Measurements from ENCODE around the gene MEX3D. TPM values are rescaled to one million over a fixed set of nuclear protein-coding genes. Genes with fewer than 3 reads are reported as not detected.

The MEX3D gene
- total and polyA plus RNA-seq, 2 of the 4 experiments (the other 2 are of a cell fraction): 9.1 to 9.6 TPM

- no peak overlapping the region for H2BK5ac ChIP-seq (ENCODE audit: low read depth, low read length, poor library complexity, severe bottlenecking)
- H3K18ac ChIP-seq (ENCODE audit: low read depth, low read length): no peak overlapping the region
- no peaks in the 10 kb centered on the region for H3K79me1 ChIP-seq (ENCODE audit: low read depth in 1 of 2, low read length in 2 of 2)
- no peak for DNase-seq
- ATAC-seq (ENCODE audit: low read depth): no peak
- H2BK15ac ChIP-seq (ENCODE audit: low read depth, low read length): no peak overlapping the region
- H3K27ac ChIP-seq (ENCODE audit: insufficient read depth, low read length): no peak overlapping the region
- no TSS peak for BruUV-seq (replicated peaks)
- POLR2A ChIA-PET (ENCODE audit: unreplicated experiment): interaction anchor here (0.6 kb wide), 1 partner anchor 112 kb away, joined by 7 read pairs; no protein-coding TSS in a partner anchor
- H2AK5ac ChIP-seq (ENCODE audit: low read depth, low read length): no peak overlapping the region
- no peak overlapping the region for H4K8ac ChIP-seq (ENCODE audit: low read depth in 2 of 2, low read length in 2 of 2)
- intact Hi-C loops (cut with micrococcal nuclease) (no loop called here), in situ Hi-C loops (cut with MboI; ENCODE audit: low sequenced_read_pairs) (no loop called here), dilution Hi-C loops (cut with HindIII; ENCODE audit: low sequenced_read_pairs, unreplicated experiment) (no loop called here)
- CTCF ChIA-PET: interaction anchor here (0.7 kb wide), 1 partner anchor 9 kb away, joined by 3 read pairs; no protein-coding TSS in a partner anchor
- no peak overlapping the region for H3K56ac ChIP-seq (ENCODE audit: extremely low read depth, insufficient read depth, low read length)
- H3K9me3 ChIP-seq (ENCODE audit: control insufficient read depth, insufficient read depth, low read length): peaks cover 2% of the 10 kb centered on the region; the same call in 1 of the 2 replicates
- H4K91ac ChIP-seq (ENCODE audit: insufficient read depth, low read depth, low read length): no peak overlapping the region
- H3K27me3 ChIP-seq (ENCODE audit: control insufficient read depth, insufficient read depth, low read length): peaks cover 18% of the 10 kb centered on the region
- H3K23ac ChIP-seq (ENCODE audit: low read depth, low read length): no peak overlapping the region
- no peak overlapping the region for H2BK20ac ChIP-seq (ENCODE audit: low read depth, low read length)
- WGBS, 2 experiments (ENCODE audit: extremely low coverage in 2 of 2, insufficient read length in 1 of 2): 83% methylated on average over 1 of the region's 4 CpGs; no CpG with 5 or more reads in 1 of the 2 experiments
- no peaks in the 10 kb centered on the region for H3K36me3 ChIP-seq (ENCODE audit: control insufficient read depth, insufficient read depth, low read length)
- peaks cover 6% of the 10 kb centered on the region; the same call in 1 of the 2 replicates for H4K20me1 ChIP-seq (ENCODE audit: insufficient read depth, low read length)
- H4K5ac ChIP-seq (ENCODE audit: low read depth, low read length): no peak overlapping the region
- no peak overlapping the region for H2BK120ac ChIP-seq (ENCODE audit: low read depth, low read length)
- no peak for TF ChIP-seq MXI1 (IDR thresholded peaks at IDR 0.05; ENCODE audit: borderline replicate concordance, low read depth, low read length)
- TF ChIP-seq MAZ (IDR thresholded peaks at IDR 0.05; ENCODE audit: borderline replicate concordance, low read depth, low read length): no peak
- TF ChIP-seq, protein P1, sequence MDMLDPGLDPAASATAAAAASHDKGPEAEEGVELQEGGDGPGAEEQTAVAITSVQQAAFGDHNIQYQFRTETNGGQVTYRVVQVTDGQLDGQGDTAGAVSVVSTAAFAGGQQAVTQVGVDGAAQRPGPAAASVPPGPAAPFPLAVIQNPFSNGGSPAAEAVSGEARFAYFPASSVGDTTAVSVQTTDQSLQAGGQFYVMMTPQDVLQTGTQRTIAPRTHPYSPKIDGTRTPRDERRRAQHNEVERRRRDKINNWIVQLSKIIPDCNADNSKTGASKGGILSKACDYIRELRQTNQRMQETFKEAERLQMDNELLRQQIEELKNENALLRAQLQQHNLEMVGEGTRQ (IDR thresholded peaks at IDR 0.05; ENCODE audit: low read depth, low read length): no peak
- TF ChIP-seq MAFK (IDR thresholded peaks at IDR 0.05; ENCODE audit: low read depth, low read length): no peak
- no peak for TF ChIP-seq ELK1 (IDR thresholded peaks at IDR 0.05; ENCODE audit: borderline replicate concordance, low read depth, low read length)
- TF ChIP-seq NFE2L2 (IDR thresholded peaks at IDR 0.05; ENCODE audit: low read depth, low read length): no peak
- TF ChIP-seq POLR2A (IDR thresholded peaks at IDR 0.05; ENCODE audit: low read depth, low read length): no peak
- H3K4me3 ChIP-seq (ENCODE audit: insufficient read depth, low read depth, low read length): no peak overlapping the region
- H3K14ac ChIP-seq (replicated peaks; ENCODE audit: low read depth, low read length): no peak overlapping the region
- H2AK9ac ChIP-seq (replicated peaks; ENCODE audit: low read depth, low read length, poor library complexity): no peak overlapping the region
- H3K9ac ChIP-seq (ENCODE audit: low read depth, low read length): no peak overlapping the region
- no peak overlapping the region for H3K4ac ChIP-seq (ENCODE audit: low read depth, low read length)
- no peak overlapping the region for H2AFZ ChIP-seq (replicated peaks; ENCODE audit: low read length, poor library complexity)
- H3K4me2 ChIP-seq (ENCODE audit: low read depth, low read length): no peak overlapping the region
- H3K4me1 ChIP-seq (ENCODE audit: control insufficient read depth, insufficient read depth, low read length): no peaks in the 10 kb centered on the region
- no peaks in the 10 kb centered on the region for H3K9me1 ChIP-seq (ENCODE audit: insufficient read depth, low read length)
These were observed 49.7 kb downstream of the MEX3D start for GRCh38 chr19:1518471-1518870.

Data from IMR-90 (cell line).